GM21825 (cell line): ENCODE data around the gene PTPN6.

ENCODE experiments used
- ATAC-seq: cut with Tn5 transposase; IDR thresholded peaks from one replicate; pipeline ENCODE4 v1.9.1; 2021; ENCODE audit warnings: mild to moderate bottlenecking, moderate library complexity; ENCODE audit not compliant: unreplicated experiment

PTPN6 gene

GRCh38 chr12:6965026-6965661 lies 14.0 kb downstream of the PTPN6 start:
- peak; percentile 32 for ATAC-seq

DNA sequence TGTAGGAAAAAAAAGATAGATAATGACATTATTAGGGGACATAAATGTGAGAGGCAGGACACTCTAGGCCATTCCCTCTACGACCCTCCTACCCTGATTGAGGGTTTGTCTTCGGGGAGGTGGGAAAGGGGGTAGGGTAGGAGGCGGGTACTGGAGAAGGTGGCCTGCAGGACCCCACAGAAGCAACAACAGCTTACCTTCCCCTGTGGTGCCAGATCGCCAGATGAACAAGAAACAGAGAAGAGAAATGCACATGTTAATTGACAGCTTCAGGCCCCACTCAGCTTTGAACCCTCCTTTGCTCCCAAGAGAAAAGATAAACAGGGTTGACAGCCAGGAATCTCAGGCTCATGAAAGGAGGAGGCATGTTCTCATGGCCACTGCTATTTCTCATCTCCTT lies 14.6 kb downstream of the PTPN6 start:
- ATAC-seq = no peak

- no peak for ATAC-seq
Observed at GRCh38 chr12:6966351-6966750, 15.2 kb downstream of the PTPN6 start.

DNA sequence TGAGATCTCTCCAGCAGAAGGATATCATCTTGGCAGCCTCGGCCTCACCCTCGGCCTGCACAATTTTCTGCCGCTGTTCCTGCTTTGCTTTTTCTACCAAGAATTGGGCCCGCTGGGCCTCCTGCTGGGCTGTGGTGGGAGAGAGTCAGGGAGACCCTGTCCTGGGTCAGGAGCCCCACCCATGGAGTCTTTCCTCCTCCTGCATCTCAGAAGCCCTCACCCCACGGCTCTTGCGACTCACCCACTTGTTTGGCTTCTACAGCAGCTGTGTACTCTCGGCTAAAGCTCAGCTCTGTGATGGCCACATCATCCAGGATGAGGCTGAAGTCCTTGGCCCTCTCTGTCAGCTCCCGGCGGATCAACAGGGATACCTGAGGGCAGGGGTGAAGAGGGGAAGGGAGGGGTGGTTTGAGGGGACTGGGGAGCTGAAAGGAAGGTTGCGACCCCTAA lies 16.5 kb downstream of the PTPN6 start:
- ATAC-seq = no peak

DNA sequence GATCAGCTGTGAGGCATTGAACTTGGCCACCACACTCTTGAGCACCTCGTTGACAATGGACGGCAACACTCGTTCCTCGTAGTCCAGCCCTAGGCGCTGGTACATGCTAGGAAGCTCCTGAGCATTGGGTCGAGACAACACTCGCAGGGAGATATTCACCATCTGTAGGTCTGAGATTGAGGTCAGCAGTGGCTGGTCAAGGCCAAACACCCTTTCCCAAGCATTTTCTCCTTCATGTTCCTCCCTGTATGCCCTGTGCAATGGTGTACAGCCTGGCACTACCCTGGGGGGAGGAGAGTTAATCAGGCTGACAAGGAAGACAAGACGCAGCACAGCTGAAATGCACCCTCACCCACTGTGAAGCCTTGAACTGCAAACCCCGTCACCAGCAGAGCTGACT lies 17.3 kb downstream of the PTPN6 start:
- no peak for ATAC-seq

GRCh38 chr12:6970096-6970527 lies 19.0 kb downstream of the PTPN6 start:
- peak; percentile 6 for ATAC-seq

DNA sequence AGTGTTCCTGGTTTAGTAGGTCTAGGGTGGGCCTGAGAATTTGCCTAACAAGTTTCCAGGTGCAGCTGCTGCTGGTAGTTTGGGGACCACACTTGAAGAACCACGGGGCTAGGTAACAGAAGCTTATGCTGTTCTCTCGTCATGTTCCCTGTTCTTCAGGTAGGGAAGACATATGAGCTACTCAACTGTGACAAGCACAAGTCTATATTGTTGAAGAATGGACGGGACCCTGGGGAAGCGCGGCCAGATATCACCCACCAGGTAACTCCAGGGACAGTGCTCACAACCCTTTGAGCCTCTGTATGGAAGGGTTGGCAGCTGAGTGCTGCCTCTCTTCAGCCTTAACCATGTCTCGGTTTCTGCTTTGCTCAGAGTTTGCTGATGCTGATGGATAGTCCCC lies 23.0 kb downstream of the PTPN6 start:
- no peak for ATAC-seq

GRCh38 chr12:6975297-6976032 lies 24.3 kb downstream of the PTPN6 start:
- no peak for ATAC-seq

DNA sequence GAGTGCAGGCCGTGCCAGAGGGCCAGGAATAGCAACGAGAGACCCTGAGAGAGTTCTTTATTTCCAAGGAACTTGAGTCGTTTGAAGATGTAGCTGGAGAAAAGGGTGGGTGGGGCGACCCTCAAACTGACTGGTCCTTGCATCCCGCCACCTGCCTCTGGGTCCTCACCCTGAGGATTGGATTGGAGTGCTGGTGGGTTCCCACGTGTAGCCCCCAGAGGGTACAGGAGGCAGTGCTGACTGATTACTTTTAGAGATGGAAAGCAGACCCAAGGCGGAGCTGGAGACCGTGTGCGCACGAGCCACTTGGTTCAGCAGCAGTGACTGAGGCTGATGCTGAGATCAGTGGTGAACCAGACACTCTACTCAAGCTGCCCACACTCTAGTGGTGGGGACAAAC lies 26.5 kb downstream of the PTPN6 start:
- ATAC-seq = no peak

GRCh38 chr12:6978188-6978587 lies 27.0 kb downstream of the PTPN6 start:
- no peak for ATAC-seq

GRCh38 chr12:6978611-6979011 lies 27.5 kb downstream of the PTPN6 start:
- no peak for ATAC-seq

- ATAC-seq = no peak
Observed at GRCh38 chr12:6979021-6979420, 27.9 kb downstream of the PTPN6 start.

- no peak for ATAC-seq
Observed at GRCh38 chr12:6979453-6979852, 28.3 kb downstream of the PTPN6 start.

DNA sequence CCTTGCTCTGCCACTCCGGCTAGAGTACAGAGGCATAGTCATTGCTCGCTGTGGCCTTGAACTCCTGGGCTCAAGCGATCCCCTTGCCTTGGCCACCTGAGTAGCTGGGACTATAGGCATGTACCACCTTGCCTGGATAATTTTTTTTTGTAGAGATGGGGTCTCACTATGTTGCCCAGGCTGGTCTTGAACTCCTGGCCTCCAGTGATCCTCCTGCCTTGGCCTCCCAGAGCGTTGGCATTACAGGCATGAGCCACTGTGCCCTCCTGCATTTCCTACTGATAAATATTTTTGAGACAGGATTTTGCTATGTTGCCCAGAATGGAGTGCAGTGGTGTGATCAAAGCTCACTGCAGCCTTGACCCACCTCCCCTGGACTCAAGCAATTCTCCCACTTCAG lies 28.9 kb downstream of the PTPN6 start:
- ATAC-seq = no peak

- no peak for ATAC-seq
Observed at GRCh38 chr12:6980740-6981139, 29.6 kb downstream of the PTPN6 start.

- ATAC-seq = no peak
Observed at GRCh38 chr12:6981152-6982052, 30.2 kb downstream of the PTPN6 start.

DNA sequence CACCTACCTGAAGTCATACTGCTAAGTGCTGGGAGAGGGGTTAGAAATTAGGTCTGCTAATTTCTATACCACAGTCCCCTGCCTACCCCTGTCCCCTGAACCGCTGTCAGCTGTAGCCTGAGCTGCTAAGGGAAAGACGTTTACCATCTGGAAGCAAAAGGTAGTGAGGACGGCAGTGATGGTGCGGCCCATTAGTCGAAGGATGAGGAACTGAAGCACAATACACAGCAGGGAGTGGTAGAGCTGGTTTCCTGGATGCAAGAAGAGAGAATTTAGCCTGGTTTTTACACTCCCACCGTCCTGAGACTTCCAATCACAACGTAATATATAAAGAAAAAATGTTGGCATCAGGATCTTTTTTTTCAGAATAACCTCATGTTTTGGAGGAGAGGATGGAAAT lies 31.4 kb downstream of the PTPN6 start:
- no peak for ATAC-seq

GRCh38 chr12:6987956-6988553 lies 36.9 kb downstream of the PTPN6 start:
- ATAC-seq = no peak

- ATAC-seq = no peak
Observed at GRCh38 chr12:6996040-6996441, 44.9 kb downstream of the PTPN6 start.

DNA sequence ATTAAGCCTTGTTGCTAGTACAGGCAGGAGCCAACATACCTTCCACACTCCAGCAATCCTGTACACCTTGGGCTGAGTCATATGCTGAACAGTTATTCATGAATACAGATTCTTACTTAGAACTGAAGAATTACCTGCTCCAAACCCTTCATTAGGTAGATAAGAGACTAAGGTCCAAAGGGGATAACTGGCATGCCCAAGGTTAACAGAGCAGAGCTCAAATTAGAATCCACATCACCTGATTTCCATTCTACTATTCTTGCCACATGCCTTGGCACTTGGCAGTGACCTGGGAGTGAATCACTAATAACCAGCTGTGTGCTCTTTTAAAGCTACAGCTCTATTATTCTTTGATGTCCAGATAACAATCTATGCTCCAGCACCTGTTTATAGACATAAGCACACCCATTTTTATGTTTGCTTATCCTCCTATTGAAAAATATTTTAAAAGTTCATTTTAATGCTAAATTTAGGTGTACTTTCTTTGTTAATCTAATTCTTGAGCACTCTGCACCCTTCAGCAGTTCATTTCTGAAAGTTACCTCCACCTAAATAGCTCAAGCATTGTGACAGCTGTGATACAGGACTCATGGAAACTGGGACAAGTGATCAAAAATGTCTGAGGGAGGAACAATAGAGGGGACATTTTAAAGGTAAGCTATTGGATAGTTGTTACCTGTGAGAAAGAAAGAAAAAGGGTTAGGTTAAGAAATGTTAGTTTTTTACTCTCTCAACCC lies 47.7 kb downstream of the PTPN6 start:
- no peak for ATAC-seq
